Tibial artery (tissue), 4 donors: ENCODE data around the gene CAPN14.

Experiments
- DNase-seq, 2 donors: peaks; one replicate each; pipeline ENCODE4 v3.0.0-alpha.2; 2019
- H3K27ac ChIP-seq, 2 donors: fragments of 200-600 bp; sonication (generic) in 1 of 2; 1 replicate in 1 of 2; 2 replicates in 1 of 2; pipeline ENCODE4 v1.5.1; 2018 to 2019; ENCODE audit warnings: mild to moderate bottlenecking in 1 of 2
- H3K27me3 ChIP-seq, 2 donors: fragments of 200-600 bp; sonication (generic) in 1 of 2; one replicate each; pipeline versions ENCODE4 v1.5.1 to v1.6.0; 2016 to 2019
- H3K36me3 ChIP-seq, 3 donors: fragments of 200-600 bp; sonication (generic) in 2 of 3; one replicate each; pipeline ENCODE4 v1.5.1; 2016 to 2019; ENCODE audit warnings: mild to moderate bottlenecking in 2 of 3
- H3K4me1 ChIP-seq, 4 donors: fragments of 200-600 bp; sonication (generic) in 2 of 4; 1 replicate in 3 of 4; 2 replicates in 1 of 4; pipeline ENCODE4 v1.5.1; 2016 to 2019
- H3K4me3 ChIP-seq, 2 donors: fragments of 200-600 bp; sonication (generic) in 1 of 2; 1 replicate in 1 of 2; 2 replicates in 1 of 2; pipeline ENCODE4 v1.5.1; 2018 to 2019; ENCODE audit warnings: mild to moderate bottlenecking in 2 of 2
- H3K9me3 ChIP-seq, 3 donors: fragments of 200-600 bp; sonication (generic) in 1 of 3; one replicate each; pipeline ENCODE4 v1.5.1; 2016 to 2019
- CTCF ChIP-seq, 2 experiments: fragments of 200-600 bp in 1 of 2; fragments of 450-650 bp in 1 of 2; IDR thresholded peaks; one replicate each; pipeline ENCODE4 v1.5.1; 2017 to 2019; ENCODE audit warnings: antibody characterized with exemption in 2 of 2, mild to moderate bottlenecking in 1 of 2, moderate library complexity in 1 of 2
- intact Hi-C: fragments of 100-400 bp; cut with DNase I; formaldehyde crosslinking; loops from one replicate; pipeline ENCODE4 v1.15.0; 2023; ENCODE audit warnings: low total_unique reads

The CAPN14 gene

DNA sequence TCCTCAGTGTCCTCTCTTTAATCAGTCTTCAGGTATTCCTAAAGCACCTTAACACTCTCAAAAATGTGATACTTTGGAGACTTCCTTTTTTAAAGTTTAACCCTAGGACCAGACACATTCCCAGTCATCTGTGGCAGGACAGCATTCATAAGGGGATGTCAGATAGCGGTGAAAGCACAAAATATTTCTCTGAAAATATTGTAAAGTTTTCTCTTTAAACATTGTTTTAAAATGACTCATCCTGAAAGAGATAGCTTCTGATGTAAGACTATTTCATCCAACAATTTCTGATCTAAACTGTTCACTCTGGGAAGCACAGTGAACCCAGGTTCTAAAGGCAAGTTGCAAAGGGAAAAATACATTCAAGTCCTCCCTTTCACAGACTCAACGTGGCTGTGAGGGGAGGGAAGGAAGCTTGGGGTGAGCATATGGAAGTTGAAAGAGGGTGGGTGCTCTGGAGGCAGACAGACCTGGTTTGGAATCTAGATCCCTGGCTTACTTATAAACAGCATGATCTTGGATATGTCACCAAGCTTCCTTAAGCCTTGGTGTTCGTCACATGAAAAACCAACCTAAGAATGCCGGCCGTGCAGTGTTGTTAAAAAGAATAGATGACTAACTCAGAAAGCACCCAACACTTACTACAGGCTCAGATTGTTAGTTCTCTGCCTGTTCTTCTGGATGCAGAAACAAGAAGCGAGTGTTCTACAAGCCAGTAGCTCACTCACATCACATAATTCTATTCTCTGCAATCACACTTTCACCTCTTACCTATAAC is 91.2 kb downstream of the CAPN14 start:
- no peak for TF ChIP-seq CTCF (IDR thresholded peaks at IDR 0.05)
- intact Hi-C loops, result no loop called here
- Histone ChIP-seq H3K27me3 (peaks cover 0 to 11% of the 10 kb centered on the region in 2 donors), H3K4me1 (no peaks in the 10 kb centered on the region), H3K9me3 (no peaks in the 10 kb centered on the region), H3K4me3 (no peak overlapping the region), H3K27ac (no peak overlapping the region), H3K36me3 (no peaks in the 10 kb centered on the region)
- DNase-seq, result no peak

DNA sequence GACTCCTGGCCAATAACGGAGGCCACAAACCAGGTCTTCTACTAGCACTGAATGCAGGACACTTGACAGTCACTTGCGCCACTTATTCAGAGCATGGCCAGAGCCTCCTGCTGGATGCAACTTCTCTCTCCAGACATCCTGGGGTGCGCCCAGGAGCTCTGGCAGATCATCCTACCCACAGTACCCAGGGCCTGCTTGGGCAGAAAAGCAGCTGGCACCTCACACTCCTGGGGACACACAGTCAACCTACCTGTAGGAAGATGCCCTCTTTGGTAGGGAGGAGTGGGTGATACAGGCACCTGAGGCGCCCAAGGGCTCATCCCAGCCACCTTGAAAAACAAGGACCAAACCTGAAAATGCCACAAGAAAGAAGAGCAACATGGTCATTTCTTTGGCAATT is 92.4 kb downstream of the CAPN14 start:
- intact Hi-C loops, result no loop called here
- no peaks in the 10 kb centered on the region for H3K36me3 ChIP-seq
- no peak for DNase-seq
- H3K4me3 ChIP-seq, result no peak overlapping the region
- no peak overlapping the region for H3K27ac ChIP-seq
- TF ChIP-seq CTCF (IDR thresholded peaks at IDR 0.05), result no peak
- H3K27me3 ChIP-seq, result peaks cover 0 to 6% of the 10 kb centered on the region in 2 donors
- H3K9me3 ChIP-seq, result no peaks in the 10 kb centered on the region
- H3K4me1 ChIP-seq, result no peaks in the 10 kb centered on the region
